SK-MEL-5 (cell line): ENCODE results near the gene ASTN2. TPM values are rescaled to one million over a fixed set of nuclear protein-coding genes. Genes with fewer than 3 reads are reported as not detected.
A peak's percentile ranks its signal among the peaks of the same experiment; 100 is the strongest.

Experiments
- DNase-seq: peaks from one replicate; pipeline ENCODE4 v3.0.0-alpha.2; 2016; ENCODE audit warnings: low read depth, low spot score
- in situ Hi-C: cut with HindIII; loops from 2 replicates; pipeline ENCODE4 v1.10.0; 2016; ENCODE audit warnings: low sequenced_read_pairs, high pct_unique_total_duplicates, low pct_unique_long_range_greater_than_20kb
- total RNA-seq: library from RNA; depleted of rRNA; stranded (reverse); fragments of >200 nt; shearing (Covaris generic); gene quantifications from 2 replicates; pipeline ENCODE4 v1.2.3, GENCODE V29; 2014

Gene ASTN2
- total RNA-seq, 1 experiment from 2014 or later: 11.9 TPM

GRCh38 chr9:116786737-116787136 is 628.1 kb downstream of the ASTN2 start:
- in situ Hi-C loops: no loop called here
- DNase-seq: no peak

GRCh38 chr9:116777116-116777515 is 637.7 kb downstream of the ASTN2 start:
- in situ Hi-C loops: no loop called here
- no peak for DNase-seq

GRCh38 chr9:116774421-116775180 is 640.3 kb downstream of the ASTN2 start:
- in situ Hi-C loops: no loop called here
- DNase-seq: no peak

- in situ Hi-C loops: no loop called here
- no peak for DNase-seq
Observed at GRCh38 chr9:116767219-116767618, 647.6 kb downstream of the ASTN2 start.

GRCh38 chr9:116765011-116765410 is 649.8 kb downstream of the ASTN2 start:
- no peak for DNase-seq
- in situ Hi-C loops: no loop called here

- in situ Hi-C loops: no loop called here
Observed at GRCh38 chr9:116763770-116764169, 651.1 kb downstream of the ASTN2 start.

GRCh38 chr9:116760636-116761035 is 654.2 kb downstream of the ASTN2 start:
- DNase-seq: no peak
- in situ Hi-C loops: no loop called here

More at GRCh38 chr9:116763770-116764169, 651.1 kb downstream of the ASTN2 start:
- DNase-seq: no peak

GRCh38 chr9:116757030-116757429 is 657.8 kb downstream of the ASTN2 start:
- DNase-seq: no peak
- in situ Hi-C loops: no loop called here

- in situ Hi-C loops: no loop called here
- no peak for DNase-seq
Observed at GRCh38 chr9:116753389-116753788, 661.5 kb downstream of the ASTN2 start.

GRCh38 chr9:116750510-116750909 is 664.3 kb downstream of the ASTN2 start:
- DNase-seq: no peak
- in situ Hi-C loops: no loop called here

- DNase-seq: no peak
- in situ Hi-C loops: no loop called here
Observed at GRCh38 chr9:116749772-116750171, 665.1 kb downstream of the ASTN2 start.

- in situ Hi-C loops: no loop called here
Observed at GRCh38 chr9:116749176-116749575, 665.7 kb downstream of the ASTN2 start.

GRCh38 chr9:116741742-116742141 is 673.1 kb downstream of the ASTN2 start:
- no peak for DNase-seq

More at GRCh38 chr9:116749176-116749575, 665.7 kb downstream of the ASTN2 start:
- DNase-seq: no peak

GRCh38 chr9:116741086-116741740 is 673.6 kb downstream of the ASTN2 start:
- in situ Hi-C loops: no loop called here
- no peak for DNase-seq

More at GRCh38 chr9:116741742-116742141, 673.1 kb downstream of the ASTN2 start:
- in situ Hi-C loops: no loop called here

GRCh38 chr9:116737152-116737546 is 677.7 kb downstream of the ASTN2 start:
- DNase-seq: peak; percentile 85
- in situ Hi-C loops: no loop called here

- no peak for DNase-seq
- in situ Hi-C loops: no loop called here
Observed at GRCh38 chr9:116736399-116737151, 678.3 kb downstream of the ASTN2 start.

GRCh38 chr9:116733010-116733641 is 681.7 kb downstream of the ASTN2 start:
- in situ Hi-C loops: no loop called here

GRCh38 chr9:116726602-116727001 is 688.3 kb downstream of the ASTN2 start:
- in situ Hi-C loops: no loop called here
- DNase-seq: no peak

More at GRCh38 chr9:116733010-116733641, 681.7 kb downstream of the ASTN2 start:
- peak; percentile 6 for DNase-seq
